Thoracic aorta (tissue), 2 donors: ENCODE results near the gene THRAP3. TPM values are rescaled to one million over a fixed set of nuclear protein-coding genes. Genes with fewer than 3 reads are reported as not detected.
"Not testable (repeated sequence)": the region's sequence is repeated elsewhere in the genome, so short reads cannot be mapped to it uniquely, and the experiment has no call there.

Source experiments
- ATAC-seq: fragments of 150-250 bp; one replicate; pipeline ENCODE4 v1.8.0; 2017; ENCODE audit warnings: low read depth; ENCODE audit not compliant: insufficient number of reproducible peaks, low FRiP score
- DNase-seq: peaks from one replicate; pipeline ENCODE4 v3.0.0-alpha.2; 2020; ENCODE audit warnings: low spot score
- H3K27ac ChIP-seq, 2 donors: fragments of 200-600 bp; sonication (generic); 1 replicate in 1 of 2; 2 replicates in 1 of 2; pipeline ENCODE4 v1.5.1; 2016; ENCODE audit warnings: mild to moderate bottlenecking in 2 of 2, moderate library complexity in 2 of 2
- H3K27me3 ChIP-seq: fragments of 200-600 bp; sonication (generic); replicated peaks from 2 replicates; pipeline ENCODE4 v1.6.0; 2016; ENCODE audit warnings: mild to moderate bottlenecking; ENCODE audit not compliant: insufficient read depth
- H3K36me3 ChIP-seq: fragments of 200-600 bp; sonication (generic); one replicate; pipeline ENCODE4 v1.5.1; 2016
- H3K4me1 ChIP-seq, 2 donors: fragments of 200-600 bp; sonication (generic); 1 replicate in 1 of 2; 2 replicates in 1 of 2; pipeline versions ENCODE4 v1.5.1 to v1.6.0; 2016; ENCODE audit warnings: low read depth in 2 of 2, mild to moderate bottlenecking in 1 of 2; ENCODE audit not compliant: control insufficient read depth in 1 of 2
- H3K4me3 ChIP-seq: fragments of 200-600 bp; sonication (generic); 2 replicates; pipeline ENCODE4 v1.5.1; 2016; ENCODE audit warnings: mild to moderate bottlenecking
- H3K9me3 ChIP-seq: fragments of 200-600 bp; sonication (generic); 2 replicates; pipeline ENCODE4 v1.5.1; 2016
- CTCF ChIP-seq: fragments of 200-600 bp; sonication (generic); IDR thresholded peaks from one replicate; pipeline ENCODE4 v1.5.1; 2019; ENCODE audit warnings: antibody characterized with exemption
- total RNA-seq, 2 donors: library from RNA; depleted of rRNA; stranded (reverse); fragments of >200 nt; gene quantifications; one replicate each; pipeline versions ENCODE4 v1.1.0 to v1.2.3, GENCODE V29; 2016

THRAP3 gene
- total RNA-seq, 2 donors from 2014 or later: 49.3 to 111 TPM

GRCh38 chr1:36222481-36223380 lies 1.5 kb upstream of the THRAP3 start:
- peak overlapping the region; percentile 80 for H3K4me3 ChIP-seq
- peaks cover 20 to 36% of the 10 kb centered on the region in 2 donors for H3K4me1 ChIP-seq
- no peaks in the 10 kb centered on the region for H3K9me3 ChIP-seq
- H3K36me3 ChIP-seq: no peaks in the 10 kb centered on the region
- no peaks in the 10 kb centered on the region for H3K27me3 ChIP-seq
- no peak for DNase-seq
- peak overlapping the region; percentile 93 for H3K27ac ChIP-seq
- no peak for TF ChIP-seq CTCF
- ATAC-seq: no peak

DNA sequence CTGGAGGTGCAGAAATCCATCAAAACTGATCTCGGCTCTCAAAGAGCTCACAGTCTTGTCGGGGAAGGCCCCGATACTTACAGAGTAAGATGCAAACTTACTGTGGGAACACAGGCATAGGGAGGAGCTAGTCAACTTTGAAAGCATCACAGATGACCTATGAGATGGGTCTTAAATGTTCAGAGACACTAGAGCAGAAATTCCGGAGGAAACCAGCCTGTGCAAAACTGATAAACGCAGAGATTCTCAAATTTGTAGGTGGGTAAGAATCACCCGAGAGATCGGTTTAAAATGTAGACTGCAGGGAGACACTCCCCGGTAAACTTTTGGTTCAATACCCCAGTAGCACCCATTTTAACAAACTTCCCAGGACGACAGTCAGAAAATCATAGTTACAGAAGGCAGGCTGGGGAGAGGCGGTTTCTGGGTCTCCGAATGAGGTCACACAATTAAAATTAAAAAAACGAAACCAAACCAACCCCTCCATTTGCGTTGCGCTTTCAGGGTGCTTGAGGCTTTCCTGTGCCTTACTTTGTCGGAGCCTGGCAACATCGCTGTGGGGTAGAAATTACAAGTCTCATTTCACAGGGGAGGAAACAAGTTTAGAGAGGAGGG lies 755 bp upstream of the THRAP3 start:
- DNase-seq (no peak), ATAC-seq (peak; percentile 9)
- Histone ChIP-seq H3K4me1 (peaks cover 24 to 44% of the 10 kb centered on the region in 2 donors), H3K27me3 (no peaks in the 10 kb centered on the region), H3K9me3 (no peaks in the 10 kb centered on the region), H3K36me3 (no peaks in the 10 kb centered on the region), H3K4me3 (peak overlapping the region; percentile 80), H3K27ac (peak overlapping the region; percentile 93)
- no peak for TF ChIP-seq CTCF

DNA sequence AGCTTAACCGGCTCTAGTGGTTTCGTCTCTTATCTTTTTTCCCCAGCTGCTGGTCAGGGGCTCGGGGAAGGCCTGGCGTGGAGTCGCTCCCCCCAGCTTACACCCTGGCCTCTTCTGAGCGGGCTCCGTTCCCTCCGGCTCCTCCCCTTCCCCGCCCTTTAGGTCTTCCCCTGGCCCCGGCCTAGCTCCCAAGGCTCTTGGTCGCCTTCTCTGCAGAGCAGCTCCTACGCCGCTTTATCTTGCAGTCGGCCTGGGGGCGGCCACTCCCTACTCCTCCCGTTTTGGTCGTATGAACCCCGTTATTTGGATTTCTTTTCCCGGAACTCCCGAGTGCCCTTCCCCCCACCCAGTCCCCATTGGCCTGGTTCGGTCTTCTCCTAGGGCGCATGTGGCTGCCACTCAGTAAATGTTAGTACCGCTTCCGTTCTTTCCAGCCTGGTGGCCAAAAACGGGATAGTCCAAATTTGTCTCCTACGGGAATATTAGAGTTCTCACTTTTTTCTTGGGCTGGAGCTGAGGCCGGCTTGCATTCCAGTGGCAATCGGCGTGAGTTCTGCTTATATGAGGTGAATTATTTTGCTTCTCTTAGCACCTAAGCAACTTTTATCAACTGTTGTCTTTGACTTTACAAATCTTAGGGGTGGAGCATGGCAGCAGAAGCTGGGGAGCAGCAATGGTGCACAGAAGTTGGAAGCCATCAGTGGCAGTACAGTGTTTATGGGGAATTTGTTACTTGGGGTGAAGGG lies 467 bp downstream of the THRAP3 start:
- Histone ChIP-seq H3K36me3 (no peaks in the 10 kb centered on the region), H3K9me3 (no peaks in the 10 kb centered on the region), H3K4me1 (peaks cover 24 to 49% of the 10 kb centered on the region in 2 donors), H3K4me3 (peak overlapping the region; percentile 80), H3K27ac (peak overlapping the region; percentile 91 to 92), H3K27me3 (no peaks in the 10 kb centered on the region)
- peak; percentile 70 for DNase-seq
- ATAC-seq: peak; percentile 78
- TF ChIP-seq CTCF: peak; percentile 74

GRCh38 chr1:36225283-36225899 lies 1.1 kb downstream of the THRAP3 start:
- H3K27me3 ChIP-seq: no peaks in the 10 kb centered on the region
- no peak for DNase-seq
- peak overlapping the region; percentile 80 for H3K4me3 ChIP-seq
- no peak for ATAC-seq
- no peak for TF ChIP-seq CTCF
- peaks cover 2% of the 10 kb centered on the region for H3K36me3 ChIP-seq
- H3K27ac ChIP-seq: peak overlapping the region; percentile 91 to 92
- no peaks in the 10 kb centered on the region for H3K9me3 ChIP-seq
- peaks cover 25 to 55% of the 10 kb centered on the region in 2 donors for H3K4me1 ChIP-seq

- ATAC-seq, DNase-seq, H3K4me3 ChIP-seq, H3K36me3 ChIP-seq, H3K27me3 ChIP-seq, H3K9me3 ChIP-seq: not testable (repeated sequence)
- Histone ChIP-seq H3K27ac (peak overlapping the region; percentile 11 to 15), H3K4me1 (peaks cover 46 to 89% of the 10 kb centered on the region in 2 donors)
These were observed 6.0 kb downstream of the THRAP3 start for GRCh38 chr1:36230279-36230678.
